Suprapubic skin (tissue), 4 donors: Measurements from ENCODE around the gene INPP1. TPM values are rescaled to one million over a fixed set of nuclear protein-coding genes. Genes with fewer than 3 reads are reported as not detected.
"Not testable (repeated sequence)": the region's sequence is repeated elsewhere in the genome, so short reads cannot be mapped to it uniquely, and the experiment has no call there.

ENCODE experiments used
- DNase-seq, 2 donors: peaks; one replicate each; pipeline ENCODE4 v3.0.0-alpha.2; 2019; ENCODE audit warnings: low spot score in 2 of 2
- H3K27ac ChIP-seq: fragments of 200-600 bp; sonication (generic); one replicate; pipeline ENCODE4 v1.5.1; 2019
- H3K27me3 ChIP-seq: fragments of 200-600 bp; sonication (generic); one replicate; pipeline ENCODE4 v1.5.1; 2019
- H3K36me3 ChIP-seq: fragments of 200-600 bp; sonication (generic); one replicate; pipeline ENCODE4 v1.5.1; 2019
- H3K4me1 ChIP-seq: fragments of 200-600 bp; sonication (generic); one replicate; pipeline ENCODE4 v1.5.1; 2019
- H3K4me3 ChIP-seq: fragments of 200-600 bp; sonication (generic); one replicate; pipeline ENCODE4 v1.5.1; 2019; ENCODE audit warnings: mild to moderate bottlenecking
- H3K9me3 ChIP-seq: fragments of 200-600 bp; sonication (generic); one replicate; pipeline ENCODE4 v1.5.1; 2019
- EP300 ChIP-seq: sonication (generic); formaldehyde crosslinking; IDR thresholded peaks from one replicate; pipeline ENCODE4 v1.6.1; 2017; ENCODE audit warnings: antibody characterized with exemption
- POLR2A ChIP-seq, 2 donors: fragments of 450-650 bp; IDR thresholded peaks; one replicate each; pipeline ENCODE4 v1.6.1; 2017; ENCODE audit warnings: antibody characterized with exemption in 2 of 2, mild to moderate bottlenecking in 2 of 2, moderate library complexity in 2 of 2
- POLR2AphosphoS5 ChIP-seq, 3 donors: sonication (generic); formaldehyde crosslinking; IDR thresholded peaks; one replicate each; pipeline ENCODE4 v1.6.1; 2017; ENCODE audit warnings: antibody characterized with exemption in 3 of 3
- WGBS: methylation state at CpG from one replicate; pipeline ENCODE4 v1.1.5; 2018; 5-methylcytosine and 5-hydroxymethylcytosine counted together
- total RNA-seq, 4 donors: library from RNA; depleted of rRNA; stranded (reverse); fragments of >200 nt; gene quantifications; one replicate each; pipeline ENCODE4 v1.1.0, GENCODE V29; 2016
- TF ChIP-seq, protein P1 (sequence below), 2 donors: fragments of 200-600 bp in 1 of 2; fragments of 450-650 bp in 1 of 2; sonication (generic) in 1 of 2; IDR thresholded peaks; one replicate each; pipeline ENCODE4 v1.5.1; 2016 to 2019; ENCODE audit warnings: antibody characterized with exemption in 2 of 2, mild to moderate bottlenecking in 1 of 2, moderate library complexity in 1 of 2

INPP1 gene
- total RNA-seq, 4 donors from 2014 or later = 14.0 to 26.5 (median 17.5) TPM

DNA sequence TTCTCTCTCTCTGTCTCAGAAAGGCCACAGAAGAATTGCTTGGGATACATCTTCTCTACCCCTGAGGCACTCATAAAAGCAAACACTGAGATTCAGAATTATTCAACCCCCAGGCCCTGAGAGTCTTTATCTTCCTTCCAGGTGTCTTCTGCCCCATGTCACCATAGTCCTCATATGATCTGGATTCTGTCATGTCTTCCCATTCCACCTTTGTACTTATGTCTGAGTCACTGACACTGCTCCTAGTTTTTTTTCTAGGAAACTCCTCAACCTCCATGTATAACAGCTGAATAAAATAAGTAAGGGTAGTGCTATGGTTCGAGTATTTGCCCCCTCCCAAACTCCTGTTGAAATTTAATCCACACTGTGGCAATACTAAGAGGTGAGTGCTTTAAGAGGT is 35.4 kb upstream of the INPP1 start:
- Histone ChIP-seq H3K27me3 (no peaks in the 10 kb centered on the region), H3K9me3 (no peaks in the 10 kb centered on the region), H3K4me3 (no peak overlapping the region), H3K36me3 (peaks cover 29% of the 10 kb centered on the region), H3K4me1 (peaks cover 6% of the 10 kb centered on the region), H3K27ac (no peak overlapping the region)
- no peak for DNase-seq
- 91% methylated on average over 1 of the region's 1 CpG for WGBS
- no peak for TF ChIP-seq EP300
- TF ChIP-seq, protein P1, sequence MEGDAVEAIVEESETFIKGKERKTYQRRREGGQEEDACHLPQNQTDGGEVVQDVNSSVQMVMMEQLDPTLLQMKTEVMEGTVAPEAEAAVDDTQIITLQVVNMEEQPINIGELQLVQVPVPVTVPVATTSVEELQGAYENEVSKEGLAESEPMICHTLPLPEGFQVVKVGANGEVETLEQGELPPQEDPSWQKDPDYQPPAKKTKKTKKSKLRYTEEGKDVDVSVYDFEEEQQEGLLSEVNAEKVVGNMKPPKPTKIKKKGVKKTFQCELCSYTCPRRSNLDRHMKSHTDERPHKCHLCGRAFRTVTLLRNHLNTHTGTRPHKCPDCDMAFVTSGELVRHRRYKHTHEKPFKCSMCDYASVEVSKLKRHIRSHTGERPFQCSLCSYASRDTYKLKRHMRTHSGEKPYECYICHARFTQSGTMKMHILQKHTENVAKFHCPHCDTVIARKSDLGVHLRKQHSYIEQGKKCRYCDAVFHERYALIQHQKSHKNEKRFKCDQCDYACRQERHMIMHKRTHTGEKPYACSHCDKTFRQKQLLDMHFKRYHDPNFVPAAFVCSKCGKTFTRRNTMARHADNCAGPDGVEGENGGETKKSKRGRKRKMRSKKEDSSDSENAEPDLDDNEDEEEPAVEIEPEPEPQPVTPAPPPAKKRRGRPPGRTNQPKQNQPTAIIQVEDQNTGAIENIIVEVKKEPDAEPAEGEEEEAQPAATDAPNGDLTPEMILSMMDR (IDR thresholded peaks at IDR 0.05) = no peak
- no peak for TF ChIP-seq POLR2A (IDR thresholded peaks at IDR 0.05)
- no peak for TF ChIP-seq POLR2AphosphoS5 (IDR thresholded peaks at IDR 0.05)

DNA sequence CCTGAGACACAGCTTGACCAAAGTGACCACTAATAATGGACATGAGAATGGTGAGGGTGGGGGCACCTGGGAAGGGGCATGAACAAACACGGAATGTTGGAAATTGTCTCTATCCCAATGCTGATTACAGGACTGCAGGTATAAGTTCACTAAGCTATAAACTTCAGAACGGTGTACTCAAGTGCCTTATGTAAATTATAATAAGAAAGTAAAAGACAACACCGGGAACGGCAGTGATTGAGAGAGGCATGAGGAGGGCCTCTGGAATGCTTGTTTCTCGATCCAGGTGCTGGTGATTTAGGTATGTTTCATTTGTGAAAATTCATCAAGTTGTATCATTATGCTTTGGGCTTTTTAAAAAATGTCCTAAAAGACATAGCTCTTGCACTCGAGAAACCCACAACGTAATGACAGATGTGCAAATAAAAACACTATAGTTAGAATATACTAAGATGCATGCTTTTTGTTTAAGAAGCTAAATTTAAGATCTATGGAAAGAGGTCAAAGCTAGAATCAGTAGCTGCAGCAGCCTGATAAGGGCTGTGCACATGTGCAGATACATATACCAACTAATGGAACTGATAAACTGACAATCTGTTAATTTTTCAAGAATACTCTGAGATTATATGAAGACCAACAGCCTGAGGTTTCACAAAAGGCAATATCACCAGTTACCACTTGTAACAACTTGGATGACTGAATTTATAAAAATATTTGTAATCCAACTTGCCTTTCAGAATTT is 31.3 kb upstream of the INPP1 start:
- Histone ChIP-seq H3K4me1 (peaks cover 36% of the 10 kb centered on the region), H3K36me3 (peaks cover 15% of the 10 kb centered on the region), H3K27ac (no peak overlapping the region), H3K27me3 (no peaks in the 10 kb centered on the region), H3K4me3 (no peak overlapping the region), H3K9me3 (no peaks in the 10 kb centered on the region)
- 70% methylated on average over 7 of the region's 7 CpGs for WGBS
- DNase-seq = no peak
- TF ChIP-seq POLR2AphosphoS5 (IDR thresholded peaks at IDR 0.05) = no peak
- TF ChIP-seq, protein P1 (IDR thresholded peaks at IDR 0.05) = no peak
- no peak for TF ChIP-seq EP300
- TF ChIP-seq POLR2A (IDR thresholded peaks at IDR 0.05) = no peak

DNA sequence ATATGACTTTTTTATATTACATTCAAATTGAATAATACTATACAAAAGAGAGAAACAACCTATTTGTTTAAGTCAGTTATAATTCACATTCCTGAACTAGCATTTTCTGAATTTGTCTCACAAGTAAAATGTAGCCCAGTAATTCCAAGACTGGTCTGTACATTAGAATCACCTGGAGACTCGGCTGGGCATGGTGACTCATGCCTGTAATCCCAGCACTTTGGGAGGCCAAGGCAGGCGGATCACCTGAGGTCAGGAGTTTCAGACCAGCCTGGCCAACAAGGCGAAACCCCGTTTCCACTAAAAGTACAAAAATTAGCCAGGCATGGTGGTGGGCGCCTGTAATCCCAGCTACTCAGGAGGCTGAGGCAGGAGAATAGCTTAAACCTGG is 30.8 kb upstream of the INPP1 start:
- H3K9me3 ChIP-seq, DNase-seq, H3K27me3 ChIP-seq, H3K27ac ChIP-seq, H3K4me3 ChIP-seq: not testable (repeated sequence)
- 77% methylated on average over 5 of the region's 5 CpGs for WGBS
- Histone ChIP-seq H3K36me3 (peaks cover 12% of the 10 kb centered on the region), H3K4me1 (peaks cover 41% of the 10 kb centered on the region)

DNA sequence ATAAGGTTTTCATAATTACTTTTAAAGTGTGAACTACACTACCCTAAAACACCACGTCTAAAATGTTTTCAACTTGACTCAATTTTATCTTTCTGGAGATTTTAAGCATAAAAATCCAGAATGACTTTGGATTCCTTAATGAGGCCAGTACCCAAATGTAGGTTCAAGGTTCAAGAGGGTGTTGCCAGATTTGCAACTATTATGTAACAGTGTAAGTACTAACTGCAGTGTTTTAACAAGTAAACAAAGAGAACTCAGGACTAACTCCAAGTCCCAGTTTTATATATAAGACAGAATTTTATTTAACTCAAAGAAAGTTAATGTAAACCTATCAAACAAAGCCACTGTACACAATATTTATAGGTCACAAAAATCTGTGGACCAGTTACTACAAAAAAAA is 29.5 kb upstream of the INPP1 start:
- H3K9me3 ChIP-seq = no peaks in the 10 kb centered on the region
- H3K36me3 ChIP-seq = peaks cover 3% of the 10 kb centered on the region
- DNase-seq = no peak
- H3K4me3 ChIP-seq = no peak overlapping the region
- 61% methylated on average over 1 of the region's 1 CpG for WGBS
- H3K27me3 ChIP-seq = no peaks in the 10 kb centered on the region
- H3K27ac ChIP-seq = no peak overlapping the region
- TF ChIP-seq EP300 (no peak), POLR2AphosphoS5 (IDR thresholded peaks at IDR 0.05) (no peak), POLR2A (IDR thresholded peaks at IDR 0.05) (no peak)
- TF ChIP-seq, protein P1 (IDR thresholded peaks at IDR 0.05) = no peak
- peaks cover 50% of the 10 kb centered on the region for H3K4me1 ChIP-seq

DNA sequence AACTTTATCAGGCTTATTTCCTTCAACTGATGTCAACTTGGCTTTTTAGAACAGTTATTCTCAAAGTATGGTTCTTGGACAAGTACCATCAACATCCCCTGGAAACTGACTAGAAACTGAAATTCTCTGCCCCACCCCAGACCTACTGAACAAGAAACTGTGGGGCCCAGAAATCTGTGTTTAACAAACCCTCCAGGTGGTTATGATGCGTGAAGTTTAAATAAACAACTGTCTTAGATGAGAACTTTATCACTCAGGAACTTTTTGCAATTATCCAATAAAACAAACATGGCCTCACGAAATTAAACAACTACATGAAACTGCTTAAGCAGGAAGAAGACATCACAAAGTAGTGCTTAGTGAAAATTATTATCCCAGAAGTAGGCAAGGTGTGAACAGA is 28.1 kb upstream of the INPP1 start:
- no peaks in the 10 kb centered on the region for H3K27me3 ChIP-seq
- DNase-seq = no peak
- H3K27ac ChIP-seq = no peak overlapping the region
- 67% methylated on average over 2 of the region's 2 CpGs for WGBS
- H3K9me3 ChIP-seq = no peaks in the 10 kb centered on the region
- H3K4me1 ChIP-seq = peaks cover 59% of the 10 kb centered on the region
- no peak for TF ChIP-seq POLR2A (IDR thresholded peaks at IDR 0.05)
- no peak for TF ChIP-seq EP300
- TF ChIP-seq, protein P1 (IDR thresholded peaks at IDR 0.05) = no peak
- no peak for TF ChIP-seq POLR2AphosphoS5 (IDR thresholded peaks at IDR 0.05)
- peaks cover 3% of the 10 kb centered on the region for H3K36me3 ChIP-seq
- H3K4me3 ChIP-seq = no peak overlapping the region
